Activated naive CD8-positive, alpha-beta T cell treated with anti-CD3 and anti-CD28 coated beads, Interleukin-2, amount 10 ng/mL, durations not matched to agents 7 days and 5 days (primary cell): Measurements from ENCODE around the gene EMC1. TPM values are rescaled to one million over a fixed set of nuclear protein-coding genes. Genes with fewer than 3 reads are reported as not detected.
"Not testable (repeated sequence)": the region's sequence is repeated elsewhere in the genome, so short reads cannot be mapped to it uniquely, and the experiment has no call there.

Experiments
- ATAC-seq: fragments of 150-1000 bp; cut with Tn5 transposase; one replicate; pipeline ENCODE4 v1.10.0; 2021; ENCODE audit warnings: low read depth, moderate library complexity
- POLR2A ChIA-PET: fragments of 350-600 bp; sonication (Branson Sonifier 250); formaldehyde crosslinking; loops from one replicate; lab custom pipeline; 2021; ENCODE audit warnings: antibody characterized with exemption; lab: Charles Lee
- DNase-seq: peaks from one replicate; pipeline ENCODE4 v3.0.0; 2021
- H3K27ac Mint-ChIP-seq: one replicate; pipeline ENCODE4 v1.8.0; 2022; ENCODE audit warnings: mild to moderate bottlenecking, mixed read lengths
- H3K27me3 Mint-ChIP-seq: one replicate; pipeline ENCODE4 v1.8.0; 2022; ENCODE audit warnings: mild to moderate bottlenecking, moderate library complexity, mixed read lengths
- H3K36me3 Mint-ChIP-seq: one replicate; pipeline ENCODE4 v1.8.0; 2021; ENCODE audit warnings: mild to moderate bottlenecking, mixed read lengths
- H3K4me1 Mint-ChIP-seq: one replicate; pipeline ENCODE4 v1.8.0; 2021; ENCODE audit warnings: mixed read lengths
- H3K4me3 Mint-ChIP-seq: one replicate; pipeline ENCODE4 v1.8.0; 2022; ENCODE audit warnings: mild to moderate bottlenecking, moderate library complexity, mixed read lengths
- H3K9me3 Mint-ChIP-seq: one replicate; pipeline ENCODE4 v1.8.0; 2021; ENCODE audit warnings: mixed read lengths
- total RNA-seq, 2 experiments: library from RNA; stranded (reverse); gene quantifications; one replicate each; pipeline ENCODE4 v1.2.3, GENCODE V29; 2021

Gene EMC1
- total RNA-seq, 2 experiments from 2014 or later = 35.6 to 37.0 TPM

GRCh38 chr1:19186001-19186400 lies 65.3 kb downstream of the EMC1 start:
- no peak overlapping the region for H3K27ac Mint-ChIP-seq
- POLR2A ChIA-PET = interaction anchor here (0.8 kb wide), 1 partner anchor 109 kb away, joined by 3 read pairs; no protein-coding TSS in a partner anchor
- no peak for DNase-seq
- H3K36me3 Mint-ChIP-seq = peaks cover 56% of the 10 kb centered on the region
- no peaks in the 10 kb centered on the region for H3K9me3 Mint-ChIP-seq
- no peaks in the 10 kb centered on the region for H3K27me3 Mint-ChIP-seq
- no peak overlapping the region for H3K4me3 Mint-ChIP-seq
- peaks cover 10% of the 10 kb centered on the region for H3K4me1 Mint-ChIP-seq
- ATAC-seq = no peak

DNA sequence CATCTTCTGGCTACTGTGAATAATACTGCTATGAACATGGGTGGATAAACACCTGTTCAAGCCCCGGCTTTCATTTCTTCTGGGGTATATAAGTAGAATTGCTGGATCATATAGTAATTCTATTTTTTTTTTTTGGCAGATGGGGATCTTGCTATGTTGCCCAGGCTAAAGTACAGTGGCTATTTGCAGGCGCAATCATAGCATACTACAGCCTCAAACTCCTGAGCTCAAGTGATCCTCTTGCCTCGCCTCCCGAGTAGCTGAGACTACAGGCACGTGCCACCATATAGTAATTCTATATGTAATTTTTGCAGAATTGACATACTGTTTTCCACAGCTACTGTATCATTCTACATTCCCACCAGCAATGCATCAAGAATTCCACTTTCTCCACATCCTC lies 69.1 kb downstream of the EMC1 start:
- DNase-seq (no peak), ATAC-seq (no peak)
- Mint-ChIP-seq H3K9me3 (no peaks in the 10 kb centered on the region), H3K4me3 (no peak overlapping the region), H3K36me3 (peaks cover 50% of the 10 kb centered on the region), H3K27me3 (no peaks in the 10 kb centered on the region), H3K27ac (no peak overlapping the region), H3K4me1 (peaks cover 17% of the 10 kb centered on the region)
- POLR2A ChIA-PET = no interaction called here

DNA sequence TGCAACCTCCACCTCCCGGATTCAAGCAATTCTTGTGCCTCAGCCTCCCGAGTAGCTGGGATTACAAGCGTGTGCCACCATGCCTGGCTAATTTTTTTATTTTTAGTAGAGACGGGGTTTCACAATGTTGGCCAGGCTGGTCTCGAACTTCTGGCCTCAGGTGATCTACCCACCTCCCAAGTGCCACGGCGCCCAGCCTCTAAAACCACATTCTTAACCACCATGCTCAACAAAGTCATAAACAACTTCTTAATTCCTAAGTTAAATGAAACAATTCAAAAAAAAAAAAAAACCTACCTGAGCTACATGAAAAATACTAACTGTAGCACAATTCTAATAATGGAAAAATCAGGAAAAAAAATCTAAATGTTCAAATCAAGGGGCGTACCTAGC lies 71.1 kb downstream of the EMC1 start:
- ATAC-seq, H3K9me3 Mint-ChIP-seq, H3K27me3 Mint-ChIP-seq: not testable (repeated sequence)
- peak; percentile 31 for DNase-seq
- POLR2A ChIA-PET = interaction anchor here (1.5 kb wide), 1 partner anchor 71 kb away, joined by 5 read pairs; the partner anchor contains the start of genes EMC1 and MRTO4
- Mint-ChIP-seq H3K36me3 (peaks cover 49% of the 10 kb centered on the region), H3K27ac (peak overlapping the region; percentile 77), H3K4me3 (peak overlapping the region; percentile 11), H3K4me1 (peaks cover 14% of the 10 kb centered on the region)

GRCh38 chr1:19179597-19180264 lies 71.6 kb downstream of the EMC1 start:
- Mint-ChIP-seq H3K36me3 (peaks cover 47% of the 10 kb centered on the region), H3K4me1 (peaks cover 14% of the 10 kb centered on the region), H3K4me3 (peak overlapping the region; percentile 3), H3K27ac (peak overlapping the region; percentile 77), H3K27me3 (no peaks in the 10 kb centered on the region), H3K9me3 (no peaks in the 10 kb centered on the region)
- ATAC-seq (peak; percentile 95), DNase-seq (no peak)
- POLR2A ChIA-PET = interaction anchor here (1.5 kb wide), 1 partner anchor 71 kb away, joined by 5 read pairs; the partner anchor contains the start of genes EMC1 and MRTO4

DNA sequence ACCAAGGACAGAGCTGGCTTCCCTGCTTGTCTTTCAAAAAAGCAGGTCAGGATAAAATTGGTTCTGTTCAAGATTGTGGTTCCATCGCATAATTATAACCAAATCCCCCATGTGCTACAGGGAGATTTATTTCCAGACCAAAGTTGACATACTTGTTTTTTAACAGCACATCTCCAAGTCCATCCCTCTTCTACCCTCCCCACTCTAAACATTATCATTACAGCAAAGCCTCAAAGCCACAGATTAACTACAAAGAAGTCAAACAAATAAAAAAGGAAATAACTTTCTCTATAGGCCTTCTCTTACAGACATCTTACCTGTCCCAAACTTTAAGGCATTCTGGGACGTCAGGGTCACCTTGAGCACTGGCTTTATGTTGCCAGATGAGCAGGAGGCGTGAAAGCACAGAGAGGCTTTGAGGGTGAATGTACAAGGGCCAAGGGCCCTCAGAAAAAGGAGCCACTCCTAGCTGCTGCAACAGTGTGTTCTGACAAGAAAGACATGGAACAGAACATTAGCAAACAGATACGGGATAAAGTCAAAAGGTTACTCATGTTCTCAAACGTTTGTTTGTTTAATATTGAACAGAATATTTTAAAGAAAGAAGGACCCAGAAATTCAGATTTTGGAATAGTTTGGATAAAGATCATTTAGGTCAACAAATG lies 72.5 kb downstream of the EMC1 start:
- ATAC-seq (no peak), DNase-seq (no peak)
- Mint-ChIP-seq H3K27ac (peak overlapping the region; percentile 74), H3K9me3 (no peaks in the 10 kb centered on the region), H3K27me3 (no peaks in the 10 kb centered on the region), H3K4me1 (peaks cover 14% of the 10 kb centered on the region), H3K36me3 (peaks cover 46% of the 10 kb centered on the region), H3K4me3 (no peak overlapping the region)
- POLR2A ChIA-PET = no interaction called here

GRCh38 chr1:19177811-19178210 lies 73.5 kb downstream of the EMC1 start:
- peaks cover 14% of the 10 kb centered on the region for H3K4me1 Mint-ChIP-seq
- DNase-seq = no peak
- no peaks in the 10 kb centered on the region for H3K9me3 Mint-ChIP-seq
- POLR2A ChIA-PET = no interaction called here
- no peak for ATAC-seq
- peaks cover 48% of the 10 kb centered on the region for H3K36me3 Mint-ChIP-seq
- H3K27ac Mint-ChIP-seq = no peak overlapping the region
- H3K4me3 Mint-ChIP-seq = no peak overlapping the region
- H3K27me3 Mint-ChIP-seq = no peaks in the 10 kb centered on the region

GRCh38 chr1:19169642-19170041 lies 81.7 kb downstream of the EMC1 start:
- Mint-ChIP-seq H3K27me3 (no peaks in the 10 kb centered on the region), H3K9me3 (no peaks in the 10 kb centered on the region), H3K36me3 (peaks cover 36% of the 10 kb centered on the region), H3K4me1 (no peaks in the 10 kb centered on the region), H3K27ac (no peak overlapping the region), H3K4me3 (no peak overlapping the region)
- POLR2A ChIA-PET = no interaction called here
- DNase-seq (no peak), ATAC-seq (no peak)

GRCh38 chr1:19167140-19167539 lies 84.2 kb downstream of the EMC1 start:
- Mint-ChIP-seq H3K36me3 (peaks cover 36% of the 10 kb centered on the region), H3K4me1 (no peaks in the 10 kb centered on the region), H3K27me3 (no peaks in the 10 kb centered on the region), H3K9me3 (no peaks in the 10 kb centered on the region), H3K27ac (no peak overlapping the region), H3K4me3 (no peak overlapping the region)
- ATAC-seq (no peak), DNase-seq (no peak)
- POLR2A ChIA-PET = no interaction called here

- Mint-ChIP-seq H3K9me3 (no peaks in the 10 kb centered on the region), H3K27ac (no peak overlapping the region), H3K36me3 (peaks cover 43% of the 10 kb centered on the region), H3K4me3 (no peak overlapping the region), H3K4me1 (no peaks in the 10 kb centered on the region), H3K27me3 (no peaks in the 10 kb centered on the region)
- ATAC-seq (no peak), DNase-seq (no peak)
- POLR2A ChIA-PET = no interaction called here
Observed at GRCh38 chr1:19166066-19166465, 85.3 kb downstream of the EMC1 start.

Other genes with a start within 250 kb of the EMC1 start
- gene UBR4, start 41.3 kb downstream of the EMC1 start, total RNA-seq = 100 to 1,000 TPM; 139 to 155 TPM
- 10 to 100 TPM; 24.8 to 28.2 TPM for gene MRTO4, start 281 bp upstream of the EMC1 start, total RNA-seq
- 1 to 10 TPM in 1 of 2 experiments, under 1 TPM in 1; 0.83 to 1.0 TPM for gene AKR7A3, start 37.2 kb upstream of the EMC1 start, total RNA-seq
- gene AKR7A2, start 60.6 kb upstream of the EMC1 start, total RNA-seq = 10 to 100 TPM; 48.5 to 49.6 TPM
- 1 to 10 TPM; 9.2 to 9.6 TPM for gene SLC66A1, start 60.8 kb upstream of the EMC1 start, total RNA-seq
- gene CAPZB, start 234.0 kb upstream of the EMC1 start, total RNA-seq = 100 to 1,000 TPM; 395 to 412 TPM